GM21825 (cell line): ENCODE measurements around the gene VARS1.
"Not testable (repeated sequence)": the region's sequence is repeated elsewhere in the genome, so short reads cannot be mapped to it uniquely, and the experiment has no call there.

Experiments used
- ATAC-seq: cut with Tn5 transposase; IDR thresholded peaks from one replicate; pipeline ENCODE4 v1.9.1; 2021; ENCODE audit warnings: mild to moderate bottlenecking, moderate library complexity; ENCODE audit not compliant: unreplicated experiment

Gene VARS1

GRCh38 chr6:31822036-31822821, 26.7 kb upstream of the VARS1 start:
- ATAC-seq, result no peak

- ATAC-seq, result no peak
These were observed 25.9 kb upstream of the VARS1 start for GRCh38 chr6:31821301-31822035.

- not testable (repeated sequence) for ATAC-seq
These were observed 24.8 kb upstream of the VARS1 start for GRCh38 chr6:31820399-31820798.

GRCh38 chr6:31819871-31820299, 24.3 kb upstream of the VARS1 start:
- ATAC-seq, result no peak

GRCh38 chr6:31817929-31818511, 22.5 kb upstream of the VARS1 start:
- ATAC-seq, result not testable (repeated sequence)

GRCh38 chr6:31817133-31817928, 21.8 kb upstream of the VARS1 start:
- not testable (repeated sequence) for ATAC-seq

- ATAC-seq, result no peak
These were observed 19.7 kb upstream of the VARS1 start, which contains the start of the genes HSPA1A and HSPA1L for GRCh38 chr6:31815025-31815838. TSS of gene HSPA1A (plus strand) at chr6:31815543. CDS start at chr6:31815757, 214 bp downstream. TSS of gene HSPA1L (minus strand) at chr6:31815283. CDS start at chr6:31811972, 3,311 bp downstream.

- ATAC-seq, result no peak
These were observed 19.1 kb upstream of the VARS1 start for GRCh38 chr6:31814677-31815024.

- no peak for ATAC-seq
These were observed 17.9 kb upstream of the VARS1 start for GRCh38 chr6:31813465-31813849.

- ATAC-seq, result no peak
These were observed 16.1 kb upstream of the VARS1 start for GRCh38 chr6:31811645-31812044.

- not testable (repeated sequence) for ATAC-seq
These were observed 13.0 kb upstream of the VARS1 start for GRCh38 chr6:31808599-31808998.

- peak; percentile 82 for ATAC-seq
These were observed 11.1 kb upstream of the VARS1 start, which contains the start of gene LSM2 for GRCh38 chr6:31806470-31807272. TSS of gene LSM2 (minus strand) at chr6:31806966. CDS start at chr6:31806757, 209 bp downstream.

- ATAC-seq, result peak; percentile 7
These were observed 10.5 kb upstream of the VARS1 start for GRCh38 chr6:31805939-31806469.

GRCh38 chr6:31801031-31801927, 5.7 kb upstream of the VARS1 start:
- not testable (repeated sequence) for ATAC-seq

GRCh38 chr6:31799781-31800180, 4.2 kb upstream of the VARS1 start:
- ATAC-seq, result no peak

- no peak for ATAC-seq
These were observed 2.0 kb upstream of the VARS1 start for GRCh38 chr6:31797588-31797987.

- no peak for ATAC-seq
These were observed 1.4 kb upstream of the VARS1 start for GRCh38 chr6:31796993-31797385.
